ENCODE measurements around the gene DDX42.

The DDX42 gene

GRCh38 chr17:63831505-63831904, 57.5 kb downstream of the DDX42 start:
- no peaks in the 10 kb centered on the region for H3K27me3 ChIP-seq (ENCODE audit: insufficient read depth, low read length)
- no peak overlapping the region for H2AFZ ChIP-seq (ENCODE audit: low read length, unreplicated experiment)
- H3K27ac ChIP-seq (ENCODE audit: low read depth, low read length) = no peak overlapping the region
- H3K36me3 ChIP-seq (ENCODE audit: insufficient read depth, low read length) = peaks cover 25% of the 10 kb centered on the region; the same call in 1 of the 2 replicates
- peaks cover 30% of the 10 kb centered on the region for H3K79me2 ChIP-seq (ENCODE audit: control insufficient read depth, insufficient read depth, low read length, unreplicated experiment)
- H3K4me3 ChIP-seq (ENCODE audit: low read depth, low read length) = no peak overlapping the region
- peaks cover 11% of the 10 kb centered on the region for H3K4me1 ChIP-seq (ENCODE audit: control insufficient read depth, insufficient read depth, low read length, unreplicated experiment)

- peaks cover 33% of the 10 kb centered on the region for H3K79me2 ChIP-seq (ENCODE audit: control insufficient read depth, insufficient read depth, low read length, unreplicated experiment)
- H3K27ac ChIP-seq (ENCODE audit: low read depth, low read length) = no peak overlapping the region
Observed at GRCh38 chr17:63832014-63832413, 58.0 kb downstream of the DDX42 start.

DNA sequence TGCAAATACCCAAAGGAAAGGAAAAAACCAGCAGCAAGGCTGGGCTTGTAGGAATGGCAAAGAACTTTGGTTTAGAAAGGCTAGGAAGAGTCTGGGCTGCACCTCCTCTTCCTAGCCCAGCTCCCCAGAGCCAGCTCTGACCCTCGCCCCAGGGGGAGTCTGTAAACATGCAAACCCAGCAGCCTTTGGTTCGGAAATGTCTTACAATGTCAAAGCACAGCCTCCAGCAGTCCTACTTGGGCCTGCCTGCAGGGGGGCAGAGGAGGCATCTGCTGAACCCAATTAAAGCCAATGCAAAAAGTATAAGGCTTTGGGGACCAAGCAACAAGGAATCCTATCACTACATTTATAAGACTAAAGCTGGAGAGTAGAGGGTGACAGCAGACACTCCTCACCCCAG, 58.5 kb downstream of the DDX42 start:
- H3K4me1 ChIP-seq (ENCODE audit: control insufficient read depth, insufficient read depth, low read length, unreplicated experiment) = peaks cover 11% of the 10 kb centered on the region
- H2AFZ ChIP-seq (ENCODE audit: low read length, unreplicated experiment) = no peak overlapping the region
- peaks cover 36% of the 10 kb centered on the region for H3K79me2 ChIP-seq (ENCODE audit: control insufficient read depth, insufficient read depth, low read length, unreplicated experiment)
- peaks cover 25% of the 10 kb centered on the region; the same call in 1 of the 2 replicates for H3K36me3 ChIP-seq (ENCODE audit: insufficient read depth, low read length)
- H3K27ac ChIP-seq (ENCODE audit: low read depth, low read length) = no peak overlapping the region
- H3K4me3 ChIP-seq (ENCODE audit: low read depth, low read length) = no peak overlapping the region
- no peaks in the 10 kb centered on the region for H3K27me3 ChIP-seq (ENCODE audit: insufficient read depth, low read length)

More at GRCh38 chr17:63832014-63832413, 58.0 kb downstream of the DDX42 start:
- H2AFZ ChIP-seq (ENCODE audit: low read length, unreplicated experiment) = no peak overlapping the region
- H3K4me1 ChIP-seq (ENCODE audit: control insufficient read depth, insufficient read depth, low read length, unreplicated experiment) = peaks cover 11% of the 10 kb centered on the region
- H3K36me3 ChIP-seq (ENCODE audit: insufficient read depth, low read length) = peaks cover 25% of the 10 kb centered on the region; the same call in 1 of the 2 replicates
- no peaks in the 10 kb centered on the region for H3K27me3 ChIP-seq (ENCODE audit: insufficient read depth, low read length)
- H3K4me3 ChIP-seq (ENCODE audit: low read depth, low read length) = no peak overlapping the region

GRCh38 chr17:63833026-63833740, 59.2 kb downstream of the DDX42 start:
- peaks cover 16% of the 10 kb centered on the region for H3K4me1 ChIP-seq (ENCODE audit: control insufficient read depth, insufficient read depth, low read length, unreplicated experiment)

GRCh38 chr17:63833741-63834373, 59.9 kb downstream of the DDX42 start:
- no peak overlapping the region for H3K27ac ChIP-seq (ENCODE audit: low read depth, low read length)
- peaks cover 22% of the 10 kb centered on the region; the same call in 1 of the 2 replicates for H3K36me3 ChIP-seq (ENCODE audit: insufficient read depth, low read length)
- H3K4me3 ChIP-seq (ENCODE audit: low read depth, low read length) = no peak overlapping the region
- peaks cover 16% of the 10 kb centered on the region for H3K4me1 ChIP-seq (ENCODE audit: control insufficient read depth, insufficient read depth, low read length, unreplicated experiment)
- peaks cover 34% of the 10 kb centered on the region for H3K79me2 ChIP-seq (ENCODE audit: control insufficient read depth, insufficient read depth, low read length, unreplicated experiment)
- H3K27me3 ChIP-seq (ENCODE audit: insufficient read depth, low read length) = no peaks in the 10 kb centered on the region
- no peak overlapping the region for H2AFZ ChIP-seq (ENCODE audit: low read length, unreplicated experiment)

More at GRCh38 chr17:63833026-63833740, 59.2 kb downstream of the DDX42 start:
- Histone ChIP-seq H3K4me3 (ENCODE audit: low read depth, low read length) (no peak overlapping the region), H3K27me3 (ENCODE audit: insufficient read depth, low read length) (no peaks in the 10 kb centered on the region), H2AFZ (ENCODE audit: low read length, unreplicated experiment) (no peak overlapping the region), H3K36me3 (ENCODE audit: insufficient read depth, low read length) (peaks cover 25% of the 10 kb centered on the region; the same call in 1 of the 2 replicates), H3K79me2 (ENCODE audit: control insufficient read depth, insufficient read depth, low read length, unreplicated experiment) (peaks cover 37% of the 10 kb centered on the region), H3K27ac (ENCODE audit: low read depth, low read length) (no peak overlapping the region)

GRCh38 chr17:63834431-63835166, 60.6 kb downstream of the DDX42 start:
- Histone ChIP-seq H3K27ac (ENCODE audit: low read depth, low read length) (no peak overlapping the region), H3K36me3 (ENCODE audit: insufficient read depth, low read length) (peaks cover 17% of the 10 kb centered on the region; the same call in 1 of the 2 replicates), H3K79me2 (ENCODE audit: control insufficient read depth, insufficient read depth, low read length, unreplicated experiment) (peaks cover 29% of the 10 kb centered on the region), H2AFZ (ENCODE audit: low read length, unreplicated experiment) (no peak overlapping the region), H3K4me1 (ENCODE audit: control insufficient read depth, insufficient read depth, low read length, unreplicated experiment) (peaks cover 20% of the 10 kb centered on the region), H3K27me3 (ENCODE audit: insufficient read depth, low read length) (no peaks in the 10 kb centered on the region), H3K4me3 (ENCODE audit: low read depth, low read length) (no peak overlapping the region)

DNA sequence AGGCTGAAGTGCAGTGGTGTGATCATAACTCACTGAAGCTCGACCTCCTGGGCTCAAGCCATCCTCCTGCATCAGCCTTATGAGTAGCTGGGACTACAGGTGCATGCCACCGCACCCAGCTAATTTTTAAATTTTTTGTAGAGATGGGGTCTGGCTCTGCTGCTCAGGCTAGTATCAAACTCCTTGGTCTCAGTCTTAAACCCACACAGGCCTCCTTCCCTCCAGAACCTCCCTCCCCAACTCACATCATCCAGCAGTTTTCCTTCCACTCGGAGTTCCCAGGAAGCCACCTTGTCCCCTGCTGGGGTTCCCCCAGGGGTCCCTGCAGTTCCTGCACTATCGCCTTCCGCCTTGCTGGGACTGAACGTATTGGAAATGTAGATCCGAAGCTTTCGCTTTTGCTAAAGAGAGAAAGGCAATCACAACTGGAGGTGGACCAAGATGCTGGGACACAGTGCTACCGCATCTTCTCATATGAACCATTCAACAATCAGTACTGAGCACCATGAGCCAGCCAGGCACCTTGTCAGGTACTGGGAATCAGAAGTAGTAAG, 61.3 kb downstream of the DDX42 start:
- Histone ChIP-seq H3K27ac (ENCODE audit: low read depth, low read length) (no peak overlapping the region), H2AFZ (ENCODE audit: low read length, unreplicated experiment) (no peak overlapping the region), H3K79me2 (ENCODE audit: control insufficient read depth, insufficient read depth, low read length, unreplicated experiment) (peaks cover 29% of the 10 kb centered on the region), H3K4me3 (ENCODE audit: low read depth, low read length) (no peak overlapping the region), H3K27me3 (ENCODE audit: insufficient read depth, low read length) (no peaks in the 10 kb centered on the region), H3K4me1 (ENCODE audit: control insufficient read depth, insufficient read depth, low read length, unreplicated experiment) (peaks cover 26% of the 10 kb centered on the region), H3K36me3 (ENCODE audit: insufficient read depth, low read length) (peaks cover 17% of the 10 kb centered on the region; the same call in 1 of the 2 replicates)

DNA sequence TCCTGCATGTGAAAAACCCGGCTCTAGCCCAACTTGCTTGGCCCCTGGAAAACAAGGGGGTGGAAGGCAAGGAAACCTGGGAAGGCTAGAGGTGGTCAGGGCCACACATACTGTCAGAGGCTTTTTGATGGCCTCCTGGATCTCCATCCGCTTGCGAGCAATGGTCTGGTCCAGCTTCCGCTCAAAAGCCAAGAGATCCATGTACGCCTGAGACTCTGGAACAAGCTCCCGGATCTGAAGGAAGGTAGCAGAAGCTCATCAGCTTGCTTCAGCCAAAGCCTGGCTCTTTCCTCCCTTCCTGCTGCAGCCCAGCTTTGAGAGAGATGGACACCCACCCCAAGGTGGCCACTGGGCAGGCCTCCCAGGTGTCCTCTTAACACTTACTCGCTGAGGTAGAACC, 62.8 kb downstream of the DDX42 start:
- peaks cover 45% of the 10 kb centered on the region for H3K79me2 ChIP-seq (ENCODE audit: control insufficient read depth, insufficient read depth, low read length, unreplicated experiment)
- no peaks in the 10 kb centered on the region for H3K27me3 ChIP-seq (ENCODE audit: insufficient read depth, low read length)
- no peak overlapping the region for H3K4me3 ChIP-seq (ENCODE audit: low read depth, low read length)
- peaks cover 37% of the 10 kb centered on the region for H3K4me1 ChIP-seq (ENCODE audit: control insufficient read depth, insufficient read depth, low read length, unreplicated experiment)
- no peak overlapping the region for H2AFZ ChIP-seq (ENCODE audit: low read length, unreplicated experiment)
- H3K36me3 ChIP-seq (ENCODE audit: insufficient read depth, low read length) = peaks cover 7% of the 10 kb centered on the region; the same call in 1 of the 2 replicates
- H3K27ac ChIP-seq (ENCODE audit: low read depth, low read length) = no peak overlapping the region

DNA sequence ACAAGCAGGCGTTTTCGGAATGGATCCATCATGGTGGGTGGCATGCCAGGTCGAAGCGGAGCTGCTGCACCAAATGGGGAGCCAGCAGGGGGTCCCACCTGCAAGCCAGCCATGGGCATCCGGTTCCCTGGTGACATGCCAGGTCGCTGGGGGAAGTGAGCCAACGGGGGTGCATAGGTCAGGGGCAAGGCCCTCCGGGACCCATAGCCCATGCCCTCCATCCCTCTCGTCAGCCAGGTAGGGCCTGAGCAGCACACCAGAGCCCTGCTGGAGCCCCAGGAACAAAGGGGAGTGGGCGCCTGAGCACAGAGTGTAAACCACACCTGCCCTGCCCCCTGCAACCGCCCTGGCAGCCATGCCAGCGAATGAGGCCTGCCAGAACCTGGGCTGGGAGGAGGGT, 63.5 kb downstream of the DDX42 start:
- Histone ChIP-seq H3K27ac (ENCODE audit: low read depth, low read length) (no peak overlapping the region), H3K4me1 (ENCODE audit: control insufficient read depth, insufficient read depth, low read length, unreplicated experiment) (peaks cover 37% of the 10 kb centered on the region), H3K4me3 (ENCODE audit: low read depth, low read length) (no peak overlapping the region), H3K36me3 (ENCODE audit: insufficient read depth, low read length) (peaks cover 3% of the 10 kb centered on the region; the same call in 1 of the 2 replicates), H2AFZ (ENCODE audit: low read length, unreplicated experiment) (no peak overlapping the region), H3K27me3 (ENCODE audit: insufficient read depth, low read length) (no peaks in the 10 kb centered on the region), H3K79me2 (ENCODE audit: control insufficient read depth, insufficient read depth, low read length, unreplicated experiment) (peaks cover 50% of the 10 kb centered on the region)

- H3K79me2 ChIP-seq (ENCODE audit: control insufficient read depth, insufficient read depth, low read length, unreplicated experiment) = peaks cover 50% of the 10 kb centered on the region
- H2AFZ ChIP-seq (ENCODE audit: low read length, unreplicated experiment) = no peak overlapping the region
- peak overlapping the region; percentile 77; the same call in 1 of the 2 replicates for H3K27ac ChIP-seq (ENCODE audit: low read depth, low read length)
- H3K36me3 ChIP-seq (ENCODE audit: insufficient read depth, low read length) = peaks cover 3% of the 10 kb centered on the region; the same call in 1 of the 2 replicates
- no peaks in the 10 kb centered on the region for H3K27me3 ChIP-seq (ENCODE audit: insufficient read depth, low read length)
- H3K4me3 ChIP-seq (ENCODE audit: low read depth, low read length) = peak overlapping the region; percentile 15; the same call in 1 of the 2 replicates
- peaks cover 37% of the 10 kb centered on the region for H3K4me1 ChIP-seq (ENCODE audit: control insufficient read depth, insufficient read depth, low read length, unreplicated experiment)
Observed at GRCh38 chr17:63837962-63838600, 64.1 kb downstream of the DDX42 start.
